K562 (cell line): Measurements from ENCODE around the gene FTO. TPM values are rescaled to one million over a fixed set of nuclear protein-coding genes. Genes with fewer than 3 reads are reported as not detected.
"Not testable (repeated sequence)": the region's sequence is repeated elsewhere in the genome, so short reads cannot be mapped to it uniquely, and the experiment has no call there.

ENCODE experiments used
- ATAC-seq: fragments of 200-7000 bp; cut with Tn5 transposase; 3 replicates; pipeline ENCODE4 v1.9.1; 2020; ENCODE audit warnings: moderate library complexity
- BruUV-seq: library from RNA; stranded (reverse); fragments of 400-500 nt; replicated peaks from 2 replicates; lab custom pipeline; 2021; lab: Mats Ljungman, UMichigan
- CTCF ChIA-PET: fragments of 300-600 bp; formaldehyde crosslinking; extraction: SDS; loops from one replicate; lab custom pipeline; 2021; ENCODE audit warnings: low intra/inter-chr PET ratio; lab: Yijun Ruan, JAX
- POLR2A ChIA-PET: fragments of 300-600, 350-650 bp; sonication (Branson Sonifier 250); formaldehyde crosslinking; extraction: SDS; loops from one replicate; lab custom pipeline; 2021; ENCODE audit warnings: antibody characterized with exemption, inconsistent platforms; lab: Yijun Ruan, JAX
- DNase-seq, 4 experiments: peaks; one replicate each; pipeline versions ENCODE4 v3.0.0 to v3.0.0-alpha.2; 2011 to 2018; ENCODE audit warnings: low spot score in 3 of 4, mixed read lengths in 3 of 4; ENCODE audit errors: extremely low read depth in 1 of 4
- FAIRE-seq: peaks from 2 replicates; lab custom pipeline; 2011; peaks lifted over from hg19 to GRCh38; lab: Jason Lieb, UNC
- H2AFZ ChIP-seq: 2 replicates; pipeline ENCODE4 v1.6.0; 2011; ENCODE audit warnings: low read depth, low read length, control low read depth, inconsistent platforms
- H3K27ac ChIP-seq: fragments of 200-600 bp; 3 replicates; pipeline ENCODE4 v1.8.0; 2011; ENCODE audit warnings: low read depth, mild to moderate bottlenecking, control low read depth, inconsistent platforms, low read length, moderate library complexity, mixed read lengths; ENCODE audit errors: extremely low read depth
- H3K27me3 ChIP-seq, 2 experiments: fragments of 300-600 bp in 1 of 2; 2 replicates in 1 of 2; 3 replicates in 1 of 2; pipeline versions ENCODE4 v1.6.0 to v1.8.0; 2011; ENCODE audit warnings: inconsistent platforms in 2 of 2, low read length in 2 of 2, mild to moderate bottlenecking in 1 of 2, mixed read lengths in 1 of 2, moderate library complexity in 1 of 2; ENCODE audit not compliant: control insufficient read depth in 2 of 2, insufficient read depth in 2 of 2
- H3K36me3 ChIP-seq: fragments of 300-600 bp; 3 replicates; pipeline ENCODE4 v1.8.0; 2011; ENCODE audit warnings: mild to moderate bottlenecking, low read length, inconsistent platforms; ENCODE audit not compliant: control insufficient read depth, insufficient read depth
- H3K4me1 ChIP-seq, 2 experiments: fragments of 200-600 bp in 1 of 2; replicated peaks in 1 of 2; 2 replicates in 1 of 2; 3 replicates in 1 of 2; pipeline versions ENCODE4 v1.5.1 to v1.8.0; 2011; ENCODE audit warnings: inconsistent platforms in 2 of 2, low read length in 2 of 2, mild to moderate bottlenecking in 1 of 2, mixed read lengths in 1 of 2, moderate library complexity in 1 of 2; ENCODE audit not compliant: control insufficient read depth in 2 of 2, insufficient read depth in 2 of 2
- H3K4me2 ChIP-seq: 2 replicates; pipeline ENCODE4 v1.6.1; 2011; ENCODE audit warnings: low read length, control low read depth, inconsistent platforms, mixed read lengths; ENCODE audit not compliant: insufficient read depth
- H3K4me3 ChIP-seq: fragments of 200-600 bp; sonication (generic), shearing (Covaris generic); 2 replicates; pipeline ENCODE4 v1.5.1; 2016; ENCODE audit warnings: control low read depth, inconsistent platforms
- H3K79me2 ChIP-seq: fragments of 200-600 bp; 3 replicates; pipeline ENCODE4 v1.8.0; 2011; ENCODE audit warnings: low read length, inconsistent platforms; ENCODE audit not compliant: control insufficient read depth, insufficient read depth
- H3K9ac ChIP-seq, 2 experiments: 2 replicates each; pipeline versions ENCODE4 v1.6.0 to v1.6.1; 2011; ENCODE audit warnings: low read depth in 2 of 2, low read length in 2 of 2, control low read depth in 1 of 2, inconsistent platforms in 1 of 2, mild to moderate bottlenecking in 1 of 2, mixed read lengths in 1 of 2; ENCODE audit not compliant: insufficient read depth in 1 of 2
- H3K9me1 ChIP-seq: one replicate; pipeline ENCODE4 v1.6.0; 2011; ENCODE audit warnings: inconsistent platforms, mild to moderate bottlenecking, low read length, moderate library complexity; ENCODE audit not compliant: control insufficient read depth, insufficient read depth
- H3K9me3 ChIP-seq: replicated peaks from 2 replicates; pipeline ENCODE4 v1.5.1; 2011; ENCODE audit warnings: low read depth, low read length, inconsistent platforms; ENCODE audit not compliant: control insufficient read depth, insufficient read depth
- H4K20me1 ChIP-seq: replicated peaks from 2 replicates; pipeline ENCODE4 v1.6.1; 2011; ENCODE audit warnings: low read length, inconsistent platforms, mixed read lengths; ENCODE audit not compliant: control insufficient read depth, insufficient read depth
- EGR1 ChIP-seq: fragments of 450-650 bp; conservative IDR thresholded peaks from 2 replicates; pipeline ENCODE4 v1.6.1; 2017; ENCODE audit warnings: mild to moderate bottlenecking
- KDM4B ChIP-seq, 2 experiments: fragments of 450-650 bp in 1 of 2; sonication (generic) in 1 of 2; IDR thresholded peaks; 2 replicates each; pipeline ENCODE4 v1.6.1; 2016 to 2017; ENCODE audit warnings: borderline replicate concordance in 2 of 2, antibody characterized with exemption in 1 of 2, low read depth in 1 of 2, mild to moderate bottlenecking in 1 of 2
- PHB ChIP-seq: fragments of 250-450 bp; sonication (Bioruptor Pico); IDR thresholded peaks from 2 replicates; pipeline ENCODE4 v1.5.0; 2021
- RAD21 ChIP-seq, 2 experiments: fragments of 250-450 bp in 1 of 2; fragments of 450-650 bp in 1 of 2; sonication (Bioruptor Pico) in 1 of 2; formaldehyde crosslinking in 1 of 2; IDR thresholded peaks in 1 of 2; conservative IDR thresholded peaks in 1 of 2; 2 replicates each; pipeline versions ENCODE4 v1.4.0 to v1.8.0; 2020 to 2022; ENCODE audit warnings: mild to moderate bottlenecking in 2 of 2, moderate library complexity in 1 of 2
- WGBS: fragments of 100-300 bp; shearing (Covaris generic); methylation state at CpG from one replicate; pipeline ENCODE4 v1.1.6; 2016; ENCODE audit warnings: low coverage, mixed read lengths; ENCODE audit not compliant: insufficient coverage; ENCODE audit errors: missing lambda C conversion rate; 5-methylcytosine and 5-hydroxymethylcytosine counted together
- in situ Hi-C: fragments of 300-500 bp; cut with MboI; formaldehyde crosslinking; loops from 4 replicates; pipeline ENCODE4 v1.15.0; 2018; ENCODE audit warnings: inconsistent platforms, mixed read lengths
- intact Hi-C: fragments of 100-400 bp; cut with micrococcal nuclease; formaldehyde crosslinking; loops from 2 replicates; pipeline ENCODE4 v1.14.2; 2022
- polyA plus RNA-seq, 8 experiments: library from polyadenylated mRNA; depleted of rRNA in 4 of 8; stranded (reverse) in 5 of 8; unstranded in 3 of 8; fragments of >200 nt; fragmentation: Nextera tagmentation in 2 of 8; fragmentation: Illumina TruSeq in 1 of 8; extraction: Ambion mirVana in 2 of 8; extraction: Trizol in 1 of 8; gene quantifications; 2 replicates each; pipeline versions ENCODE4 v1.2.1 to v1.2.3, GENCODE V29; 2011 to 2014; ENCODE audit warnings: inconsistent platforms in 1 of 8, missing spikeins in 1 of 8
- total RNA-seq, 7 experiments: library from RNA; depleted of rRNA in 6 of 7; stranded (reverse); fragments of >200 nt in 6 of 7; fragmentation: Illumina TruSeq in 2 of 7; extraction: Trizol in 2 of 7; gene quantifications; 2 replicates each; pipeline versions ENCODE4 v1.2.1 to v1.2.3, GENCODE V29; 2011 to 2021; ENCODE audit warnings: low replicate concordance in 1 of 7

FTO gene
- total and polyA plus RNA-seq, 9 of the 15 experiments (the other 6 are each of a cell fraction or from before 2014, with no cell fraction given): 11.3 to 27.7 (median 25.5) TPM

DNA sequence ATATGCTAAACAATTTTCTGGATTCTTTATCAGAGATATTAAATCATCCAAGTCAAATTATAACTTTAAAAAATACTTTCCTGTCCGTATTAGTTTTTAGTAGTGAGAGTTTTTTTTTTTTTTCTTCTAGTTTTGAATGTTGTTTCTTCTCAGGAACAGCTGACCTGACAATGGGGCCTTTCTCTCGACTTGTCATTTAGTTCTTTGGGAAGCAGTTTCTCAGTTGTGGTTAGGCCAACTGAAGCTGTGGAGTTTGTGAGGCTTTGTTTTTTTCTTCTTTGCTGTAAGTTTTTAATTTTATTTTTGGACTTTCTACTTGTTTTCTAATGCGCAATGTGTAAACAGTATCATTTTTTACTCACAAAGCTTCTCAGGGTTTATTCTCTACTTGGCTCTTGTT is 140.8 kb downstream of the FTO start:
- ATAC-seq (no peak), DNase-seq (no peak)
- 0 out of 5 replicates have a peak, but pooled peaks cover 0 to 3% of the 10 kb centered on the region in 2 experiments for H3K4me1 ChIP-seq
- no peaks in the 10 kb centered on the region for H4K20me1 ChIP-seq
- no peaks in the 10 kb centered on the region for H3K9me1 ChIP-seq
- BruUV-seq: no TSS peak
- no peak overlapping the region for H2AFZ ChIP-seq
- H3K4me3 ChIP-seq: no peak overlapping the region
- no peak overlapping the region for H3K9ac ChIP-seq
- in situ Hi-C loops: no loop called here
- H3K27me3 ChIP-seq: no peaks in the 10 kb centered on the region
- TF ChIP-seq PHB (no peak), RAD21 (CRISPR knock-in tag; conservative IDR thresholded peaks at IDR 0.05 in 1 of 2, IDR thresholded peaks at IDR 0.05 in 1 of 2) (no peak), KDM4B (IDR thresholded peaks at IDR 0.05; ENCODE audit: borderline replicate concordance in 2 of 2, low read depth in 1 of 2) (no peak), EGR1 (no peak)
- TF ChIP-seq, all 486 proteins: peak for 0
- FAIRE-seq: no peak
- POLR2A ChIA-PET: interaction anchor here (0.9 kb wide), 1 partner anchor 39 kb away, joined by 3 read pairs; no protein-coding TSS in a partner anchor
- Histone ChIP-seq H3K27ac (no peak overlapping the region), H3K9me3 (no peaks in the 10 kb centered on the region), H3K79me2 (no peaks in the 10 kb centered on the region), H3K36me3 (no peaks in the 10 kb centered on the region), H3K4me2 (no peak overlapping the region)
- CTCF ChIA-PET: no interaction called here
- 65% methylated on average over 3 of the region's 3 CpGs for WGBS
- intact Hi-C loops: no loop called here

DNA sequence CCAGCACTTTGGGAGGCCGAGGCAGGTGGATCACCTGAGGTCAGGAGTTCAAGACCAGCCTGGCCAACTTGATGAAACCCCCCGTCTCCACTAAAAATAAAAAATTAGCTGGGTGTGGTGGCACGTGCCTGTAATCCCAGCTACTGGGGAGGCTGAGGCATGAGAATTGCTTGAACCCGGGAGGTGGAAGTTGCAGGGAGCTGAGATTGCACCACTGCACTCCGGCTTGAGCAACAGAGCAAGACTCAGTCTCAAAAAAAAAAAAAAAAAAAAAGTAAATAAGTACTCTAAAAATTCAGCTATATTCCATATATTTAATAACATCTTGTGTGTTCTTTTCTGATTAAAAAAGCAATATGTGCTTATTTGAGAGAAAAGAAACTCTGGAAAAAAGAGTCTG is 142.6 kb downstream of the FTO start:
- CTCF ChIA-PET, FAIRE-seq: not testable (repeated sequence)
- POLR2A ChIA-PET: interaction anchor here (0.7 kb wide), 1 partner anchor 10 kb away, joined by 4 read pairs; no protein-coding TSS in a partner anchor

More for the DNA sequence above, 142.6 kb downstream of the FTO start:
- H4K20me1 ChIP-seq, H3K36me3 ChIP-seq, H3K4me2 ChIP-seq, H3K9ac ChIP-seq, H3K4me3 ChIP-seq, intact Hi-C loops, H3K79me2 ChIP-seq, DNase-seq, BruUV-seq, H3K27me3 ChIP-seq, H3K27ac ChIP-seq, ATAC-seq, H3K4me1 ChIP-seq, in situ Hi-C loops, H3K9me3 ChIP-seq, H2AFZ ChIP-seq, H3K9me1 ChIP-seq: not testable (repeated sequence)
- 61% methylated on average over 5 of the region's 5 CpGs for WGBS
